Liver (tissue), 2 donors: ENCODE data around the gene RHOT2.

Experiments used
- CTCF ChIP-seq: fragments of 150-350 bp; IDR thresholded peaks from 2 replicates; pipeline ENCODE4 v1.5.1; 2017; ENCODE audit warnings: improper control_type of control experiment, low read depth, low read length; ENCODE audit not compliant: missing input control
- MAX ChIP-seq: IDR thresholded peaks from 2 replicates; pipeline ENCODE4 v1.6.1; 2016; ENCODE audit warnings: antibody characterized with exemption
- donor health status: healthy.

- no peak for TF ChIP-seq MAX
- no peak for TF ChIP-seq CTCF
These were observed 5.3 kb upstream of the RHOT2 start for GRCh38 chr16:662597-662996.
